ENCODE measurements around the gene CDK14.

- TF ChIP-seq REST (IDR thresholded peaks at IDR 0.05; ENCODE audit: insufficient replicate concordance, low read depth) = no peak
- no peak for TF ChIP-seq CTCF (IDR thresholded peaks at IDR 0.05; ENCODE audit: insufficient read depth, low read length)
- no peak for TF ChIP-seq POLR2AphosphoS5 (IDR thresholded peaks at IDR 0.05; ENCODE audit: low read depth)
Observed at GRCh38 chr7:90980545-90980944, 384.4 kb downstream of the CDK14 start.
